HepG2 (cell line): ENCODE data around the gene NAT14. TPM values are rescaled to one million over a fixed set of nuclear protein-coding genes. Genes with fewer than 3 reads are reported as not detected.

ENCODE experiments used
- CEBPG ChIP-seq: IDR thresholded peaks from 2 replicates; pipeline ENCODE4 v1.6.1; 2016
- CENPX ChIP-seq: sonication (generic); formaldehyde crosslinking; IDR thresholded peaks from 2 replicates; pipeline ENCODE4 v1.9.0; 2021; ENCODE audit warnings: mild to moderate bottlenecking, missing genetic modification reagents, moderate library complexity
- KIAA2018 ChIP-seq: sonication (generic); formaldehyde crosslinking; IDR thresholded peaks from 2 replicates; pipeline ENCODE4 v1.5.0; 2020; ENCODE audit warnings: mild to moderate bottlenecking, missing genetic modification reagents, borderline replicate concordance
- POLR2A ChIP-seq, 2 experiments: IDR thresholded peaks; 2 replicates each; pipeline ENCODE4 v1.6.1; 2011; ENCODE audit warnings: low read depth in 2 of 2, low read length in 2 of 2, mild to moderate bottlenecking in 1 of 2, moderate library complexity in 1 of 2; ENCODE audit not compliant: insufficient read depth in 1 of 2
- RCOR2 ChIP-seq: IDR thresholded peaks from 2 replicates; pipeline ENCODE4 v1.6.1; 2016; ENCODE audit warnings: missing biosample characterization, missing genetic modification reagents
- TOE1 ChIP-seq: sonication (generic); formaldehyde crosslinking; IDR thresholded peaks from 2 replicates; pipeline ENCODE4 v1.4.0; 2020; ENCODE audit warnings: mild to moderate bottlenecking, missing genetic modification reagents
- polyA plus RNA-seq, 8 experiments: library from polyadenylated mRNA; depleted of rRNA in 3 of 8; stranded (reverse) in 7 of 8; unstranded in 1 of 8; fragments of >200 nt; fragmentation: Illumina TruSeq in 4 of 8; extraction: Trizol in 4 of 8; gene quantifications; 2 replicates each; pipeline versions ENCODE4 v1.2.1 to v1.2.3, GENCODE V29; 2011 to 2016; ENCODE audit warnings: low read depth in 4 of 8, missing spikeins in 1 of 8, mixed read lengths in 1 of 8; ENCODE audit not compliant: insufficient read depth in 1 of 8
- total RNA-seq, 5 experiments: library from RNA; depleted of rRNA; stranded (reverse); fragments of >200 nt; fragmentation: Illumina TruSeq; extraction: Trizol; gene quantifications; 2 replicates each; pipeline ENCODE4 v1.2.3, GENCODE V29; 2016; ENCODE audit warnings: low read depth in 1 of 5

NAT14 gene
- total and polyA plus RNA-seq, 2 of the 13 experiments (the other 11 are each of a cell fraction or from before 2014, with no cell fraction given): 20.7 to 22.3 TPM

GRCh38 chr19:55459950-55460657 is 24.9 kb upstream of the NAT14 start (continued):
- TF ChIP-seq KIAA2018 (CRISPR knock-in tag): no peak
- no peak for TF ChIP-seq CENPX
- peak in 1 of 2 experiments; percentile 25; a peak in 1 of 4 replicates for TF ChIP-seq POLR2A (IDR thresholded peaks at IDR 0.05; ENCODE audit: insufficient read depth in 1 of 2, low read depth in 2 of 2, low read length in 2 of 2)
- 0 out of 2 replicates have a peak, but pooled peaks have one; percentile 19 for TF ChIP-seq RCOR2 (CRISPR knock-in tag)
- TF ChIP-seq CEBPG: peak; percentile 70
- TF ChIP-seq TOE1 (CRISPR knock-in tag): 0 out of 2 replicates have a peak, but pooled peaks have one; percentile 38
